GM19023 (cell line): Measurements from ENCODE around the gene KCNQ5.
"Not testable (repeated sequence)": the region's sequence is repeated elsewhere in the genome, so short reads cannot be mapped to it uniquely, and the experiment has no call there.

Source experiments
- ATAC-seq: cut with Tn5 transposase; IDR thresholded peaks from one replicate; pipeline ENCODE4 v1.9.1; 2021; ENCODE audit warnings: mild to moderate bottlenecking, moderate library complexity; ENCODE audit not compliant: unreplicated experiment

KCNQ5 gene

DNA sequence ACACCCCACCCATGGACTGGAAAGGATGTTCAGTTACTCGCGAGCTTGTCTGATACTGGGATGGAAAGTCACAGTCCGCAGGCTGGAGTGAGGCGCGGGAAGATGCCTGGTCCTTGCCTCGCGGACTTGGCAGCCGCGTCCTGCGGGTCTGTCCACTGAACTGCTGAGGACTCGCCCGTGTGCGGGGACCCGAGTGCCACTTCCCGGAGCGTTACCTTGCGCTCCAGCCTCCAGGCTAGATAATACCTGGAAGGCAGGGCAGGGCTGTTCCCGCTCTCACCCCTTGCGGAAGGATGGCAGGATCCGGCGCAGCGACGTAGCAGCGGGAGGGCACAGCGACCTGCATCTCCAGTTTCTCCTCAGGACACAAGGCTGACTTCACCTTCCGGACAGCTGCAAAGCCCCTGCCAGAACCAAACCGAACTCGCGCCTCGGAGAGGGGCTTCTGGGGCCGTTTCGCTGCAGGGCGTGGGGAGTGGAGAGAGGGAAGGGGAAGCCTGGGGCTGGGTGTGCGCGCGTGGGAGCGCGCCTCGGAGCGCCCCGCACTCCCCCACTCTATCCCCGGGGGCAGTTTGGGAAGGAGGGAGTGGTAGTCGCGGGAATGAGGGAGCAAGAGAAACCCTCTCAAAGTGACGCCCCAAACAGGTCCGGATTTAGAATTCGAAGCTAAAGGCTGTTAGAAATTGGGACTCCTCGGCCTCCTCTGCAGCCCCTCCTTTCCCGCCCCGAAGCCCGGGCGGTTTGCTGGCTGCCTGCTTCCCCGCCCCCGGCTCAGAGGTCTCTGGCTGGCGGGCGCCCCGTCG, at the start of gene KCNQ5:
TSS of gene KCNQ5 (plus strand) at position 774 of the 803 bp plus-strand sequence.
- ATAC-seq = peak; percentile 18

DNA sequence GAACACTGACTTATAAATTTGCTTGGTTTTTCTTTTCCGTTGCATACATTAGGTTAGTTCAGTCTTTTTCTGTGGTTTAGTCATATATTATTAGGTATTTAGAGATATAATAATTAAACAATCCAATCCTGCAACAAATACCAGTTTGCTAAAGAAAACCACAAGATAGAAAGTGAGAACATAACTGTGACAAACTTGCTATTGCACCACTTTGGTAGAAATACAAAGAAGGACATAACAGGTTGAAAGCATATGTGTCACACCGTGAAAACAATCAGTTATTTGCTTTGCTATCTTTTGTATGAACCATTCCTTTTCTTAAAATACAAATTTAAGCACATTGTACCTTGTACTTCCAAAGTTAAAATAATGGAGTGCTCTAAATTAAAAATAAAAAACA, 42.0 kb upstream of the KCNQ5 start:
- ATAC-seq = no peak

DNA sequence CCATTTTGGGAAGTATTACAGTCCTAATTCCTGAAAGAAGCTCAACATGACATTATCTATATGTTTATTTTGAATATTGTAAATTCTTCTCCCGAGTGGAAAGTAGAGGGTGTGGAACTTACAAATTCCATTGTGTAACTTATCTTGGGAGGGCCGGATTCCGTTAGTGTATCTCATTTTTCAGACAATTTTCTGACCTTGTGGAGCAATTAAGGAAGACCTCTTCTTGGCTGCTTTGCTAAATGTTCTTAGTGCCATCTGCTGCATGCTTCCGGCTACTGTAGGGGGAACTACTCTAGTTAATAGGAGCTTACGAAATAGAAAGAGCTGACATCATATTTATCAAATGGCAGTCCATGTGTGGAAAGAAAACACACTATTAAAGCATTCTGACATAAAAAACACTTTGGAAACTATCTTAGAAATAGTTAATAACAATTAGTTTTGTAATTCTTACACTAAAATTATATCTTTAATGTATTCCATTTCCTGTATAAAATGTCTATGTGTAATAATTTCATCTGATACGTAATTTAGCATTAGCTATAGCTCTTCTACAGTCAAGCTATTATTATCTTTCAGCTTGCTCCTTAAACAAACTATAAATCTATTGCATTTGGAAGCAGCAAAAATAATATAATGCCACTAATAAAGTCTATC, 41.5 kb upstream of the KCNQ5 start:
- peak; percentile 55 for ATAC-seq

DNA sequence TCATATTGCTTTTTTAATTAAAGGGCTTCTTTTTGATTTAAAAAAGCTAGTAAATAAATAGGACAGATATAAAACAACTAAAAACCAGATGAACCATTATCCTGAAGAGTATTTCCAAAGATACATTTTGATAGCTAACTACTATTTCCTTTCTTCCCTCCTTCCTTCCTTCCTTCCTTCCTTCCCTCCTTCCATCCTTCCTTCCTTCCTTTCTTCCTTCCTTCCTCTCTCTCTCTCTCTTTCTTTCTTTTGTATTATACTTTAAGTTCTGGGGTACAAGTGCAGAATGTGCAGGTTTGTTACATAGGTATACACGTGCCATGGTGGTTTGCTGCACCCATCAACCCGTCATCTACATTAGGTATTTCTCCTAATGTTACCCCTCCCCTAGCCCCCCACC, 40.9 kb upstream of the KCNQ5 start:
- ATAC-seq = not testable (repeated sequence)

DNA sequence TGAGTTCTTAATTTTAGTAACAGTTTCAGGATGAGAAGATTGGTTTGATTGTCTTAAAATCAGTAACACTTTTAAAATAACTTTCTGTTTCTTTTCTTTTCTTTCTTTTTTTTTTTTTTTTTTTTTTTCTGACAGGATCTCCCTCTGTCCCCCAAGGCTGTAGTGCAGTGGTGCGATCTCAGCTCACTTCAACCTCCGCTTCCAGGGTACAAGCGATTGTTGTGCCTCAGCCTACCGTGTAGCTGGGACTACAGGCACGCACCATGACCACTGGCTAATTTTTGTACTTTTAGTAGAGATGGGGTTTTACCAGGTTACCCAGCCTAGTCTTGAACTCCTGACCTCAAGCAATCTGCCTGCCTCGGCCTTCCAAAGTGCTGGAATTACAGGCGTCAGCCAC, 33.7 kb upstream of the KCNQ5 start:
- no peak for ATAC-seq

DNA sequence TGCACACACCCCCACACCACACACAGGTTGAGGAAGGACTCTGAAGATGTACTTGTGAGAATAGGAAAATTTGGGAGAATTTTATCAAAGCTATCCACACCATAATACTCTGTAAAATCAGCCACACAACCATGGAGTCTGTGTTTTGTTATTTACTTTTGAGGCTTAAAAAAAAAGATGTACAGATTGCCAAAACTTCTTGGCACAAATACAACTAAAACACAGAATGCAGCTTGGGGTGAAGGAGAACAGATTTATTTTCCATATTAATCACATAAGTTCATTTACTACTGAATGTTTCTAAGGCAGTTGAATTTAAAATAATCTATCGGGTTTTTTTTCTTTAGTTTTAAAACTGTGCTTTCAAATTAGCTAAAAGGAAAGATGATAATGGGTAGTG, 32.8 kb upstream of the KCNQ5 start:
- ATAC-seq = no peak

DNA sequence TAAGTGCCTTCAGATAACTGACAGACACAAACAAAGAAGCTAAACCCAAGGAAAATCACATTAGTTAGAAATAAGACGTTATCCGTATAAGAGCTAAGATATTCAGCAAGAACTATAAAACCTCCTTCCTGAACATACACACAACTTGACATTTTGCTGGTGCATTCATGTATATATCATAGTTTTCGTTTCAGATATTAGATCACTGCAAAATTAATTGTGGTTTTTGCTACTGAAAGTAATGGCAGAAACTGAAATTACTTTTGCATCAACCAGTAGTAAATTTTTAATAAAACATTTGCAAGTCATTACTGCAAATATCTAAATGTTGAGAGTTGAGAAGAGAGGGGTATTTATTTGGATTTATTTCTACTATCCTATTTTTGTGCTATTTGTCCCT, 26.1 kb upstream of the KCNQ5 start:
- no peak for ATAC-seq

DNA sequence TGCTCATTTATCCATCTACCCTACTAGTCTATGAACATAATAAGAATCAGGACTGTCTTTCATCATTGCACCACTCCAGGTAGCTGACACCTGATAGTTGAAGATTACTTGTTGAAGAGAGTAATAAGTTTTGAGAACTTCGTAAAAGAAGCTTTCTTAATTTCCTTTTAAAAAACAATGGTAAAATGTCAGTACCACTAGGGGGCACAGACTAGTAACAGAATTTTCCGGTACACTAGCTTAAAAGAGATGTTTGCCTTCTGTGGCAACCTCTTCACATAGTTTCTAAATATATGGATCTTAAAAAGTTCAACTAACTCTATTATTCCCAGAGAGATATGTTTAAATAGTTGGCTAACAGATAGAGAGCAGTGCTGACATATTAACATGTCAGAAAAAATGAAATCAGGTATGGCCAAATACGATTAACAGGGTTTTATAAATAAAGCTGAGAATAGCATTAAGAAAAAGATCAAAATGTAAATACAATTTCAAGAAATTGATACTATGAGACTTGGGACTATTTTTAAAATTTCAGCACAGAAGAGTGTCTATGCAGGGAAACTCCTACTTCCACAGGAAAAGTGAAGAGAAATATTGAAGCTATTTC, 5.4 kb upstream of the KCNQ5 start:
- no peak for ATAC-seq

DNA sequence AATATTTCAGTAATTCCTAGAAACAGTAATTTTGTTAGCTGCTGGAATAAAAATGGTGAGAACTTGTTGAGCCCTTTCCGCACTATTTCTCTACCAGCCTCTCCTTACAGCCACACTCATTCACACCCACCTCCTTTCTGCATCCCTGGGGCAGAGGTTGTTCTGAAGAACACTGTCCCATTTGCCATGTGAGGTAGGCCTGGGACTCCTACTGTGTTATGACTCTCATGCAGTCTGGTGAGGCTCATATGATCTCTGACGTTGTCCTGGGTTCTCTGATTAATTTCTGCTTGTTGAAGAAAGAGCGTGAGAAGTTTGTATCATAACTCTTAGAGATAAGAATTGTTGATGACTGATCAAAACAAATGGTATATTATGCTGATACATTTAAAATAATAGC, 4.1 kb upstream of the KCNQ5 start:
- no peak for ATAC-seq

DNA sequence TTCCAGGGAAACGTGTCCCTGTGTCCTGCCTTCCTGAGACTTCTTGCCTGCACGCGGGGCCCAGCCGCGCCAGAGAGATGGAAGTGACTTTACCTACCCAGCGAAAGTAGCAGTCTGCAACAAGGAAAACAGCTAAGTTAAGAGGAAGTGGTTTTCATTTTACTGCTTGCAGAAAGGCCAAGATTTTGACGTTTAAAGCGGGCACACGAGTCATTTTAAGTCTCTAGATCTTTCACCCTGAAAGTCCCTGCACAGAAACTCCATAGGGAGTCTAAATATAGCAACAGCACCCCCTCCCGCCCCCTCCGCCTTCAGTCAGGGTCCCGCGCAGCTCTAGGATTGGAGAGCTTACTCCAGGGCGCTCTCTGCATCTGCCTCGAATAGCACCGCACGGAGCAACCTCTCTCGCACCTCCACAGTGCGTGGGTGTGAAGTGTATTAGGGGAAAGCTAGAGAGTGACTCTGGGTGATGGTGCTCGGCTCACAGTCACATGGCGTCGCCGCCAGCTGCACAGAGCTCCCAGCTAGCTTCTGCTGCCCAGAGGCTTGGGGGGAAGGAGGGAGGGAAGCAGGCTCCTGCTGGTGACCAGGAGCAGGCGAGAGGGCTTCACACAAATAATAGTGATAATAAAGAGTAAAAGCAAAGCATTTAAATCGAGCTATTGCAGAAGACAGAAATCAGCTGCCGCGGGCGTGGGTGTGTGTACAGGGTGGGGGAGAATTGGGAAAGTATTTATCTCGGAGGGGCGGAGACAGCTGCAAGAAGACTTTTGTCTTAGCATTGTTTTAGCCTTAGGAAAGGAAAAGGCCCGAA, 1.8 kb upstream of the KCNQ5 start:
- ATAC-seq = peak; percentile 68

DNA sequence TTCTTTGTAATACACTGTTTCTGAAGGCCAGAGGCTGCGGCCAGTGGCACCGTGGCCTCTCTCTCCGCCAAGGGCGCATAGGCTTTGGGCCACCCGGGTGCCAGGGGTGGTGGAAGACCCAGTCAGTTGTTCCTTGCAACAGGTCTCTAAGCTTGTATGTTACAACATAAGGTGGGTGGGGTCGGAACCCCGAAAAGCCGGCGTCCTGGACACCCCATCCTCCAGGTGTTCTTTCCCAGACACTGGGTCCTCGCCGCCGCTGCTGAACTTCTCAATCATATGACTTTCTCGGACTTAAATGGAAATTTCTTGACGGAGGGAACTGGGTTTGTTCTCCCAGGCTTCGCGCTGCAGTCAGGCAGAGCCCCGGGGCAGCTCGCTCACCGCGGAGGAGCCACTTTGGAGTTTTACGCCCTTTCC, 983 bp upstream of the KCNQ5 start:
- ATAC-seq = no peak

DNA sequence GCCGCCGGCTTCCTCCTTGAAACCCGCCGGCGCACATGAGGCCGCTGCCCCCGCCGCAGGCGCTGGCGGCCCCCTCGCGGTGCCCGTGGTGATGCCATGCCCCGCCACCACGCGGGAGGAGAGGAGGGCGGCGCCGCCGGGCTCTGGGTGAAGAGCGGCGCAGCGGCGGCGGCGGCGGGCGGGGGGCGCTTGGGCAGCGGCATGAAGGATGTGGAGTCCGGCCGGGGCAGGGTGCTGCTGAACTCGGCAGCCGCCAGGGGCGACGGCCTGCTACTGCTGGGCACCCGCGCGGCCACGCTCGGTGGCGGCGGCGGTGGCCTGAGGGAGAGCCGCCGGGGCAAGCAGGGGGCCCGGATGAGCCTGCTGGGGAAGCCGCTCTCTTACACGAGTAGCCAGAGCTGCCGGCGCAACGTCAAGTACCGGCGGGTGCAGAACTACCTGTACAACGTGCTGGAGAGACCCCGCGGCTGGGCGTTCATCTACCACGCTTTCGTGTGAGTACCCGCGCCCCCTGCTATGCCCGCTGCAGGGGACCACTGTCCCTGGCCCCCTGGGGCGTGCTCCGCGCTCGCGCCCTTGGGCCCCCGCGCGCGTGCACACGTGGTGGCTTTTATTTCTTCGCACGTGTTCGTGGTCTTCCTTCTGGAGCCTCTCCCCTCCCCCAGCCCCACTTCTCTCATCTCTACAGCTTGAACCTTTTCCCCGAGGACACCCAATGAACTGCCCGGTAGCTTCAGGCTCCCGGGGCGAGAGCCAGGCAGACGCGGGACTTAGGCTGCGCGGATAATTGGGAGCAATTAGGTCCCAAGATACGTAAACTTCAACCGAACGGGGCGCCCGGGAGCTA, 453 bp downstream of the KCNQ5 start:
- ATAC-seq = peak; percentile 24

DNA sequence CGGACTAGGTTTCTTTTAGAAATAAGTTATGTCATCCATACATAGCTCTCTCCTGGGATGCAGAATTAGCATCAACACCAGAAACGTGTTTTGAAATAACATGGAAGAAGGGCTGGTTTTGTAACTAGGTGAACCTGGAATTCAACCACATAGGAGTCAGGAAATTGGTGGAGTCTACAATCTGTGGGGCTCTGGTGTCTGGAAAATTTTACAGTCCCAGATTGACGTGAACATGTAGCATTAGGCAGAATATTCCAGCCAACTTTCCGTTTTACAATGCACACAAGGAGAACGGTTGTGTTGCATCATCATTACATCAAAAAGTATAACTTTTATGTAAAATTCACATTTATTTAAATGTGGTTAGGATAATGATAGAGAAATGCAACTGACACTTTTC, 1.9 kb downstream of the KCNQ5 start:
- ATAC-seq = no peak

DNA sequence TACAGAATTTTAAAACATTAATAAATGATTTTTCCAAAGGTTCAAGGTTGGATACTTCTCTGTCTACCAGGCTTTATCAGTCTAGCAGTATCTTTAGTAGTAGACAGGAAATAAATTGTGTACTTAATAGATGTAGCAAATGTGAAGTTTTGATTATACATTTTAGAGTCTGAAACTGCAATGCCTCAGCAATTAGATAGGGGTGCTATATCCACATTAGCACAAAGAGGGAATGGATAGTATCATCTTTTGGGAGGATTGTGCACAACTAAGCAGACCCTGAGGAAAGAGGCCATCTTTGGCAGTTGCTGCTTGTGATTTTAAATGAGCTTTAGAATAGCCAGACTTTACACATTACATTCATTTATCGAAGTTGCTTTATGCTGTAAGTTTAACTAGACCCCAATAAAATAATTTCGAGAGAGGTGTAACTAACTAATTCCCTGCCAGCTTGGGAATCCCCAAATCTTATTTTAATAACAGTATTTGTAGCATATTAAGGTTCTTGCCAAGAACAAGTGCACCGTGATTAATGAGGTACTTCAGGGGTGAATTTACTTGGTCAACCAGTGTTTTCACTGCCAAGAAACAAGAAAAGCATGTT, 2.8 kb downstream of the KCNQ5 start:
- no peak for ATAC-seq

DNA sequence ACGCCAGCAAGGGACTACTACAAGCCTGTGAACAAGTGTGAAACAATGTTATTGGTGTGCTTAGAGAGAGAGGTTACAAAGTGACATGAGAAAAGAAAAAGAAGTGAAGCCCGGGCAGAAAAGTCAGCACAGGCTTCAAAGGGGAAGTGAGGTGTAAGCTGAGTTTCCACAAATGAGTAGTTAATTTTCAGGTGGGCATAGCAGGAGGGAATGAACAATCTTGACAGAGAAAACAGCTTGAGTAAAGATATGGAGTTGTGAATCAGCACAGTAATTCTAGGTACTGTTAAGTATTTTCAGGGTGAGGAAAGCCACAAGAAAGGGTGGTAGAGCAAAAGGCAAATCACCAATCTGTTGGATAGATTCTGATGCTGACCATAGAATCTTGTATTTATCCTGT, 4.3 kb downstream of the KCNQ5 start:
- no peak for ATAC-seq

DNA sequence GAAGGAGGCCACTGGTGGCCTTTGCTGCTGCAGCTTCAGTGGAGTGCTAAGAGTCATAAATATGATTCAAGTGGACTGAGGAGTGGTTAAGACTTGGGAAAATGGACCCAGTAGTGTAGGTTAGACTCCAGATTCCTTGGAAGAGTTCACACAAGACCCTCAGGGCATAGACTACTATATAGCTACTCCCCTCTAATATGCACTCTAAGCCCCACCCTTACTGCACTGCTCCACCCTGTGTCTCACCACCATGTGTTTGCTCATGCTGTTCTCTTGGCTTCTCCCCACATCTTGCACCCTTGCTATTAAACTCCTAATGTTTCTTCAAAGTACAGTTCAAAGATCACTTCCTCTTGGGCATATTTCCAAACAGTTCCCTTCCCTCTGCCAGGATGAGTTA, 5.7 kb downstream of the KCNQ5 start:
- no peak for ATAC-seq

DNA sequence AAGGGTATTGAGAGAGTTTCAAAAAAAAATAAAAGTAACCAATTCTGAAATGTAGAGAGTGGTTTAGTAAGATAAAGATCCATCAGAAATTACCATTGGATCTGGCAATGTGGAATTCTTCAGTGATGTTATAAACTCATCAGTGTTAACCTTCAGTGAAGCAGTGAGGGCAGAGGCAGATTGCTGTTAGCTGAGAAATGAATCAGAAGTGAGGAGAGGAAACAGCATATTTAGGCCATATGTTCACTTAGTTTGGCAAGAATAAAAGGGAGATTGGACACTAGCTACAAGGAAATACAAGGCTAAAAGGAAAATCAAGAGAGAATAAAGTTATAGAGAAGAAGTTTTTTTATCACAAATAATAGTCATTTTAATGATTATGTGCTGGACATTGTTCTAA, 9.6 kb downstream of the KCNQ5 start:
- no peak for ATAC-seq

DNA sequence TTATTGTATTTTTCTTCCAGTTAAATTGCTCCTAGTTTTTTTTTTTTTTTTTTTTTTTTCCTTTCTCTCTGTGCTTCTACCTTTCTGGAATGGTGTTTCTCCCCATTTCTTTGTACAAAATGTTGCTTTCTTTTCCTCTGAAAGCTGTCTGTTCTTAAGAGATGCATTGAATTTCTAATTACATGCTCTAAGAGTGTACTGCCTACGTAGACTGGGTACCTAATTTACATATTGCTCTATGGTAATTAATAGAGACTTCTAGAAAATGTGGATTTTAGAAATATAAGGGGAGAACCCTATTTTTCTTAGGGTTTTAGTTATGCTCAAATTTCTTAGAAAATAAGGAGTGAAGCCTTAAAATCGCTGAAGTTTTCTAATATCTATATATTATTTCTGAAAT, 13.8 kb downstream of the KCNQ5 start:
- no peak for ATAC-seq

DNA sequence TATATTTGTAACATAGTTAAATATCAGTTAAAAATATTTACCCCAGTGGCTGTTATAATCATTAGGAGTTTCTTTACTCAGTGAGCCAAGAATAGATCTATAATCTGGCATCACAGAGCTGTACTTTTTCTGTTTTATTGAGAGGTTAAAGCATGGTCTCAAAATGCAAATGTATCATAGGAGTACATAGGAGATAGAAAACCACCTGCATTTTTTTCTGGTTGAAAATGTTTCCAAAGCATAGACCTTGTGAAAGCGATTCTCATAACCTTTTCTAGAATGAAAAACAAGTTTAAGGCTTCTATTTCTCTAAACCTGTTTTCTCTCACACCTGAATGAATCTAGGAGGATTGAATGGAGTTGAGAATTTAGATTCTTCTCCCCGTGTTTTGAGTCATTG, 14.4 kb downstream of the KCNQ5 start:
- ATAC-seq = peak; percentile 89

DNA sequence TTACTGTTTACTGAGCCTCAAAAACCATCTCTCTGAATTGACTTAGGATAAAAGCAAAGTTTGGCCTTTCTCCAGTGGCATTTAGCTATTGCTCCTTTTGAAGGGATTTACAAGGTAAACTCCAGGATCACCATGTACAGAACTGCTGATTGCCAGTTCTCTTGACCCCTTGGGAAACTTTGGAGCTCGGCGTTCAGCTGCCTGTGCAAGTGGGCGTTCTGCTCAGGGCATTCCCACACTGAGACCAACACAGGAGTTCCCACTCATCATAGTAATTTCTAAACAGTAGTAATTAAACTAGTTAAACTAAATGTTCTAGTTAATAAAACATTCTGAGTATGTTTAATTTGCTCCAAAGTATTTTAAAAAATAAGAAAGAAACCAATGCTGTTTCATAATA, 14.9 kb downstream of the KCNQ5 start:
- no peak for ATAC-seq
